ENCODE data around the gene GRIA3. TPM values are rescaled to one million over a fixed set of nuclear protein-coding genes. Genes with fewer than 3 reads are reported as not detected.

The GRIA3 gene
- total RNA-seq = 10 to 100 TPM in 1 of 8 experiments, 1 to 10 TPM in 5, under 1 TPM in 1, not detected in 1; 0.28 to 11.3 (median 6.8) TPM

- peak in 6 of 8 experiments; percentile 25 to 50 (median 41) for ATAC-seq (replicated peaks in 6 of 8)
- H3K4me3 ChIP-seq = peak within 1 kb of the TSS; percentile 43 to 61 (median 56)
- 19% methylated on average over 9 of the region's 33 CpGs; no CpG with 5 or more reads in 9 of the 10 experiments for WGBS, 10 experiments
- H3K4me1 ChIP-seq (replicated peaks in 1 of 2) = peaks cover 0 to 5% of the 10 kb centered on the region in 2 donors
- in situ Hi-C loops (cut with MboI; ENCODE audit: low pct_unique_long_range_greater_than_20kb in 2 of 9, low sequenced_read_pairs in 9 of 9, unreplicated experiment in 9 of 9) = loop anchor here in 1 of 9 experiments (25.0 kb wide), 1 partner anchor 228 kb away; no protein-coding TSS in a partner anchor
- H3K27ac ChIP-seq = peak within 1 kb of the TSS in 1 of 2 donors; percentile 68
These were observed at the start of gene GRIA3 for GRCh38 chrX:123184219-123184865. GRIA3 (plus strand) TSS chrX:123184278; CDS start chrX:123184536, 258 bp downstream.

- WGBS, 10 experiments = 13 to 83% (median 50%) methylated on average over 1 of the region's 1 CpG; no CpG with 5 or more reads in 5 of the 10 experiments
- H3K27ac ChIP-seq = no peak overlapping the region
- in situ Hi-C loops (cut with MboI; ENCODE audit: low pct_unique_long_range_greater_than_20kb in 2 of 9, low sequenced_read_pairs in 9 of 9, unreplicated experiment in 9 of 9) = no loop called here
- H3K4me1 ChIP-seq (replicated peaks in 1 of 2) = no peaks in the 10 kb centered on the region
- H3K4me3 ChIP-seq = no peak overlapping the region
- peak in 2 of 8 experiments; percentile 62 to 90 for ATAC-seq (replicated peaks in 6 of 8)
These were observed 45.6 kb upstream of the GRIA3 start for GRCh38 chrX:123138473-123138872.

GRCh38 chrX:123140454-123140853 is 43.6 kb upstream of the GRIA3 start:
- 32 to 100% (median 60%) methylated on average over 1 to 5 of the region's 5 CpGs; no CpG with 5 or more reads in 3 of the 10 experiments for WGBS, 10 experiments

GRCh38 chrX:123140904-123141303 is 43.2 kb upstream of the GRIA3 start:
- H3K4me3 ChIP-seq = no peak overlapping the region
- no peak overlapping the region for H3K27ac ChIP-seq
- no peaks in the 10 kb centered on the region for H3K4me1 ChIP-seq (replicated peaks in 1 of 2)
- 20 to 50% (median 40%) methylated on average over 1 of the region's 1 CpG; no CpG with 5 or more reads in 7 of the 10 experiments for WGBS, 10 experiments
- in situ Hi-C loops (cut with MboI; ENCODE audit: low pct_unique_long_range_greater_than_20kb in 2 of 9, low sequenced_read_pairs in 9 of 9, unreplicated experiment in 9 of 9) = no loop called here
- no peak for ATAC-seq (replicated peaks in 6 of 8)

More at GRCh38 chrX:123140454-123140853, 43.6 kb upstream of the GRIA3 start:
- no peak for ATAC-seq (replicated peaks in 6 of 8)
- H3K4me3 ChIP-seq = no peak overlapping the region
- H3K4me1 ChIP-seq (replicated peaks in 1 of 2) = no peaks in the 10 kb centered on the region
- in situ Hi-C loops (cut with MboI; ENCODE audit: low pct_unique_long_range_greater_than_20kb in 2 of 9, low sequenced_read_pairs in 9 of 9, unreplicated experiment in 9 of 9) = no loop called here
- no peak overlapping the region for H3K27ac ChIP-seq

GRCh38 chrX:123153846-123154335 is 30.2 kb upstream of the GRIA3 start:
- no peaks in the 10 kb centered on the region for H3K4me1 ChIP-seq (replicated peaks in 1 of 2)
- no peak for ATAC-seq (replicated peaks in 6 of 8)
- in situ Hi-C loops (cut with MboI; ENCODE audit: low pct_unique_long_range_greater_than_20kb in 2 of 9, low sequenced_read_pairs in 9 of 9, unreplicated experiment in 9 of 9) = no loop called here
- no peak overlapping the region for H3K4me3 ChIP-seq
- 17 to 94% (median 79%) methylated on average over 1 to 7 of the region's 7 CpGs; no CpG with 5 or more reads in 6 of the 10 experiments for WGBS, 10 experiments
- H3K27ac ChIP-seq = no peak overlapping the region

GRCh38 chrX:123155327-123155726 is 28.8 kb upstream of the GRIA3 start:
- ATAC-seq (replicated peaks in 6 of 8) = no peak
- WGBS, 10 experiments = 0 to 38% (median 13%) methylated on average over 1 of the region's 1 CpG; no CpG with 5 or more reads in 7 of the 10 experiments
- no peak overlapping the region for H3K27ac ChIP-seq
- H3K4me1 ChIP-seq (replicated peaks in 1 of 2) = no peaks in the 10 kb centered on the region
- in situ Hi-C loops (cut with MboI; ENCODE audit: low pct_unique_long_range_greater_than_20kb in 2 of 9, low sequenced_read_pairs in 9 of 9, unreplicated experiment in 9 of 9) = no loop called here
- H3K4me3 ChIP-seq = no peak overlapping the region

GRCh38 chrX:123157586-123157985 is 26.5 kb upstream of the GRIA3 start:
- Histone ChIP-seq H3K4me3 (no peak overlapping the region), H3K27ac (no peak overlapping the region), H3K4me1 (replicated peaks in 1 of 2) (no peaks in the 10 kb centered on the region)
- 38 to 100% (median 100%) methylated on average over 1 to 3 of the region's 3 CpGs; no CpG with 5 or more reads in 5 of the 10 experiments for WGBS, 10 experiments
- in situ Hi-C loops (cut with MboI; ENCODE audit: low pct_unique_long_range_greater_than_20kb in 2 of 9, low sequenced_read_pairs in 9 of 9, unreplicated experiment in 9 of 9) = no loop called here
- ATAC-seq (replicated peaks in 6 of 8) = no peak

GRCh38 chrX:123159403-123159802 is 24.7 kb upstream of the GRIA3 start:
- H3K4me3 ChIP-seq = no peak overlapping the region
- 37 to 90% (median 49%) methylated on average over 1 to 4 of the region's 4 CpGs; no CpG with 5 or more reads in 5 of the 10 experiments for WGBS, 10 experiments
- no peak overlapping the region for H3K27ac ChIP-seq
- ATAC-seq (replicated peaks in 6 of 8) = no peak
- H3K4me1 ChIP-seq (replicated peaks in 1 of 2) = no peaks in the 10 kb centered on the region
- in situ Hi-C loops (cut with MboI; ENCODE audit: low pct_unique_long_range_greater_than_20kb in 2 of 9, low sequenced_read_pairs in 9 of 9, unreplicated experiment in 9 of 9) = no loop called here

- H3K4me1 ChIP-seq (replicated peaks in 1 of 2) = no peaks in the 10 kb centered on the region
- no peak overlapping the region for H3K27ac ChIP-seq
- in situ Hi-C loops (cut with MboI; ENCODE audit: low pct_unique_long_range_greater_than_20kb in 2 of 9, low sequenced_read_pairs in 9 of 9, unreplicated experiment in 9 of 9) = no loop called here
- H3K4me3 ChIP-seq = no peak overlapping the region
- no peak for ATAC-seq (replicated peaks in 6 of 8)
These were observed 16.5 kb upstream of the GRIA3 start for GRCh38 chrX:123167621-123168020.

GRCh38 chrX:123169247-123169901 is 14.7 kb upstream of the GRIA3 start:
- 10 to 28% methylated on average over 2 of the region's 2 CpGs; no CpG with 5 or more reads in 8 of the 10 experiments for WGBS, 10 experiments
- no peaks in the 10 kb centered on the region for H3K4me1 ChIP-seq (replicated peaks in 1 of 2)
- H3K4me3 ChIP-seq = no peak overlapping the region
- H3K27ac ChIP-seq = no peak overlapping the region
- no peak for ATAC-seq (replicated peaks in 6 of 8)
- in situ Hi-C loops (cut with MboI; ENCODE audit: low pct_unique_long_range_greater_than_20kb in 2 of 9, low sequenced_read_pairs in 9 of 9, unreplicated experiment in 9 of 9) = no loop called here

GRCh38 chrX:123170546-123170945 is 13.5 kb upstream of the GRIA3 start:
- WGBS, 10 experiments = 75% methylated on average over 6 of the region's 7 CpGs; no CpG with 5 or more reads in 9 of the 10 experiments

GRCh38 chrX:123171781-123172180 is 12.3 kb upstream of the GRIA3 start:
- in situ Hi-C loops (cut with MboI; ENCODE audit: low pct_unique_long_range_greater_than_20kb in 2 of 9, low sequenced_read_pairs in 9 of 9, unreplicated experiment in 9 of 9) = no loop called here
- no peak overlapping the region for H3K27ac ChIP-seq
- WGBS, 10 experiments = 58 to 90% methylated on average over 2 of the region's 3 CpGs; no CpG with 5 or more reads in 8 of the 10 experiments
- no peak overlapping the region for H3K4me3 ChIP-seq
- H3K4me1 ChIP-seq (replicated peaks in 1 of 2) = no peaks in the 10 kb centered on the region
- ATAC-seq (replicated peaks in 6 of 8) = no peak

More at GRCh38 chrX:123170546-123170945, 13.5 kb upstream of the GRIA3 start:
- Histone ChIP-seq H3K4me1 (replicated peaks in 1 of 2) (no peaks in the 10 kb centered on the region), H3K27ac (no peak overlapping the region), H3K4me3 (no peak overlapping the region)
- in situ Hi-C loops (cut with MboI; ENCODE audit: low pct_unique_long_range_greater_than_20kb in 2 of 9, low sequenced_read_pairs in 9 of 9, unreplicated experiment in 9 of 9) = no loop called here
- ATAC-seq (replicated peaks in 6 of 8) = peak in 5 of 8 experiments; percentile 51 to 69 (median 52)

GRCh38 chrX:123172869-123173268 is 11.2 kb upstream of the GRIA3 start:
- H3K4me1 ChIP-seq (replicated peaks in 1 of 2) = no peaks in the 10 kb centered on the region
- no peak overlapping the region for H3K27ac ChIP-seq
- ATAC-seq (replicated peaks in 6 of 8) = no peak
- 18 to 100% (median 73%) methylated on average over 1 to 2 of the region's 2 CpGs; no CpG with 5 or more reads in 6 of the 10 experiments for WGBS, 10 experiments
- in situ Hi-C loops (cut with MboI; ENCODE audit: low pct_unique_long_range_greater_than_20kb in 2 of 9, low sequenced_read_pairs in 9 of 9, unreplicated experiment in 9 of 9) = no loop called here
- H3K4me3 ChIP-seq = no peak overlapping the region
